ENCODE results near the gene PRKRA.
"Not testable (repeated sequence)": the region's sequence is repeated elsewhere in the genome, so short reads cannot be mapped to it uniquely, and the experiment has no call there.

Gene PRKRA

DNA sequence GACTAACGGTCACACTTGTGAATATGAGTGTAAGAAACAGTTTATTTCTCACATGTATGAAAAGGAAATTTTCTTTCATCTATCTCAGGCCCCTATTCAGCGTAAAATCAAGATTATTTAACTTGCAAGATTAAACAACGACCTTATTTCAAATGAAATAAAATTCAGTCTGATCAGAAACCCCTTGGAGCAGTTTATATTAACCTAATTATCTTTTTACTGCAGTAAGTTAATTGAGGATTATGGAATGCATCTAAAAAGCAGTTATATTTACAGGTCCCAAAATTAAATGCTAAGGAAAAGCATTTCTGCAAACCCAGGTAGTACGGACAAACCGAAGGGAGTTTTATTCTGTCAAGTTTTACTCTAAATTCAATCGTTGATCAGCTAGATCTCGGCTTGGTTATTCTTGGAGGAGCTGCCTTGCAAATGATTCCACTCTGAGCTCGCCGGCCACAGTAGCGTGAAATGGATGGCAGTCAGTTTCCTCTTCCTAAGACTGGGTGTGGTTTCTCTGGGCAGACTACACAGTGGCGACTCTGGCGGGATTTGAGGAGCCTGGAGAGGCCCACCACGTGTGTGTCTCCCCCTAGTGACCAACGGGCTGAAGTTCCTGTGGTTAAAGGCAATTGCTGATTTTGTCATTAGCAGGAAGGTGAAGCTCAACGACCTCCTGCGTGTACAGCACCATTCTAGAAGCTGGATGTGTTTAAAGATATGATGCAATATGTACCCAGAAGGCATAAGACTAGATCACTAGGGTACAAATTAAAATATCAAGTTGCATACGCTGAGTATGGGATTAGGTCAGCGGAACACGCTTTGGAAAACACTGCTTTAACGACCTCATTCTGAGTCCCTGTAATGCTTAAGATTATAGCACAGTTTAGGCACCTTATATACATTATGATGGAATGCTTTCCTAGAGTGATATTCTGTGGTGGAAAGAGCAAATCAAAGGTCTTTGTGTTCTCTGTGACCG, 36.4 kb downstream of the PRKRA start:
- no peak for DNase-seq (ENCODE audit: insufficient read length, low spot score)
- FAIRE-seq: peak; percentile 55
- TF ChIP-seq, protein P1, sequence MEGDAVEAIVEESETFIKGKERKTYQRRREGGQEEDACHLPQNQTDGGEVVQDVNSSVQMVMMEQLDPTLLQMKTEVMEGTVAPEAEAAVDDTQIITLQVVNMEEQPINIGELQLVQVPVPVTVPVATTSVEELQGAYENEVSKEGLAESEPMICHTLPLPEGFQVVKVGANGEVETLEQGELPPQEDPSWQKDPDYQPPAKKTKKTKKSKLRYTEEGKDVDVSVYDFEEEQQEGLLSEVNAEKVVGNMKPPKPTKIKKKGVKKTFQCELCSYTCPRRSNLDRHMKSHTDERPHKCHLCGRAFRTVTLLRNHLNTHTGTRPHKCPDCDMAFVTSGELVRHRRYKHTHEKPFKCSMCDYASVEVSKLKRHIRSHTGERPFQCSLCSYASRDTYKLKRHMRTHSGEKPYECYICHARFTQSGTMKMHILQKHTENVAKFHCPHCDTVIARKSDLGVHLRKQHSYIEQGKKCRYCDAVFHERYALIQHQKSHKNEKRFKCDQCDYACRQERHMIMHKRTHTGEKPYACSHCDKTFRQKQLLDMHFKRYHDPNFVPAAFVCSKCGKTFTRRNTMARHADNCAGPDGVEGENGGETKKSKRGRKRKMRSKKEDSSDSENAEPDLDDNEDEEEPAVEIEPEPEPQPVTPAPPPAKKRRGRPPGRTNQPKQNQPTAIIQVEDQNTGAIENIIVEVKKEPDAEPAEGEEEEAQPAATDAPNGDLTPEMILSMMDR (IDR thresholded peaks at IDR 0.05; ENCODE audit: insufficient read depth, missing control alignments): peak; percentile 95

DNA sequence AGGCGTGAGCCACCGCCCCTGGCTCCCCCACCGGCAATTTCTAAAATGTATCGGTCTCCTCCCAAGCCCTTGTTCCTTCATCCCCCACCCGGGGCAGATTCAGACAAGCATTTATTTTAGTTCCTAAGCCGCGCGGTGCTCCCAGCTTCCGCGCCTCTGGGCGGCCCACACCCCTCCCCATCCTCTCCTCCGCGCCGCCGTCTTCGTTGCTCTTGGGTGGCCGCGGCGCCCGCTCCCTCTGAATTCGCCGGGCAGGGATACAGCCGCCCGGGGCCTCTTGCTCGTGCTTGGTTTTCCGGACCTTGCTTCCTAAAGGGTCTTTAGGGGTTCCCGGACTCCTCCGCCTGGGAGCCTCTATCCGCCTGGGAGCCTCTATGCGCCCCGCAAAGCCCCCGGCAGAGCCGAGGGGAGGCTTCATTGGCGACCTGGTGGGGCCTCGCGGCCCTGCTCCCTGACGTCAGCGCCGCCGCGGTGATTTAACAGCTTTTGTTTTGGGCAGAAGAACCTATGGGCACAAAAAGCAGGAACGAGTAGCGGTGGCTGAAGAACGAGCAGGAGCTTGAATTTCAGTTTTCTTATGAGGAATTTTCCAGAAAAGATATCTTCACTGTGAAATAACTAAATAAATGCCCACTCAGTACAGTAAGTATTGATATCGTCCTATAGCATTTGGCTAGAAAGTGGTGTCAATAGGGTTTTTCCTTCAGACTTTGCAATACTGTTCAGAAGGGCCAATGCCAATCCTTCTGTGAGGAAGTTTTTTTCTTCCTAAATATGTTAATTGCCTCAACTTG, 37.3 kb downstream of the PRKRA start:
- FAIRE-seq: peak; percentile 29
- TF ChIP-seq, protein P1 (IDR thresholded peaks at IDR 0.05; ENCODE audit: insufficient read depth, missing control alignments): no peak
- no peak for DNase-seq (ENCODE audit: insufficient read length, low spot score)

DNA sequence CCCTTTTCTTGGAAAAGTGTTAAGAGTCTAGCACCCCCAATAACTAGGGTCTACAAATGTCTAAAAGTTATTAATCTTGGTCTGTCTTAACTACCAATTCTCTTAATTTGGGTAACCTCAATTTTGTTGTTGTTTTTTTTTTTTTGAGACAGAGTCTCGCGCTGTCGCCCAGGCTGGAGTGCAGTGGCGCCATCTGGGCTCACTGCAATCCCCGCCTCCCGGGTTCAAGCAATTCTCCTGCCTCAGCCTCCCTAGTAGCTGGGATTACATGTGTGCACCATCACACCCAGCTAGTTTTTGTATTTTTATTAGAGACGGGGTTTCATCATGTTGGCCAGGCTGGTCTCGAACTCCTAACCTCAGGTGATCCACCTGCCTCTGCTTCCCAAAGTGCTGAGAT, 38.5 kb downstream of the PRKRA start:
- not testable (repeated sequence) for FAIRE-seq

DNA sequence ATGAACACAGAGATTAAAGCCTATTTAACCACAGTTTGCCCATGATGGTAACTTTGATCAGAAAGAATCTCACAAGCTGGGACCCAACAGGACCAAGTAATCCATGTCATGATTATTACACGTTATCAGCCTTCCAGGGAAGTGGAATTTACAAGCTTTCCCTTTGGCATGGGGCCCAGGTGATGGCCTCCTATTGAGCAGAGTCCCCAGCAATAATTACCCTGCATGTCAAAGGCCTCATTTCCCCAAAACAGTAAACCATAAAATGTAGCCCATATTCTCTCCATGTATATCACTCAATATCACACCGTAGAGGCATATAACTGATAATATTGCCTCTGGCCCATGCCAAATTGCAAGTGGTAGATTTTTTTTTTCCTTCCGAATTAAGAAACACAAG, 38.9 kb downstream of the PRKRA start:
- DNase-seq (ENCODE audit: insufficient read length, low spot score): no peak
- FAIRE-seq: no peak

More for the DNA sequence above, 38.5 kb downstream of the PRKRA start:
- DNase-seq (ENCODE audit: insufficient read length, low spot score): not testable (repeated sequence)

DNA sequence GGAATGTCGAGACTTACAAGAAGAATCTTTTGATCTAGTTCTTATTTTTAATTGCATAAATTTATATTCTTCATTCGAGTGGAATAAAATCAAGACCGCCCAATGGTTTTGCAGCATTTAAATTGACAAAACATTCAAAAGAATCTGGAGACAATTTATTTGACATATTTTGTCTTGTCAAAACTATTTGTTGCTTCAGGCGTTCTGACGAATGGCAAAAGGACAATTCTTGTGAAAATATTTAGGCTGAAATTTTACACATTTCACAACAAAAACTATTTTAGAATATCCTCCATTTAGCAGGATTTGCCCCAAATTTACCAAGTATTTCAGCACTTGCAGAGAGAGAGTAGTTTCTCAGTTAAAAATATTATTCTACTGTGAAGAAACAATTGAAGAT, 41.7 kb downstream of the PRKRA start:
- no peak for DNase-seq (ENCODE audit: insufficient read length, low spot score)
- FAIRE-seq: no peak
- TF ChIP-seq, protein P1 (IDR thresholded peaks at IDR 0.05; ENCODE audit: insufficient read depth, missing control alignments): no peak

More for the DNA sequence above, 38.9 kb downstream of the PRKRA start:
- TF ChIP-seq, protein P1 (IDR thresholded peaks at IDR 0.05; ENCODE audit: insufficient read depth, missing control alignments): no peak

DNA sequence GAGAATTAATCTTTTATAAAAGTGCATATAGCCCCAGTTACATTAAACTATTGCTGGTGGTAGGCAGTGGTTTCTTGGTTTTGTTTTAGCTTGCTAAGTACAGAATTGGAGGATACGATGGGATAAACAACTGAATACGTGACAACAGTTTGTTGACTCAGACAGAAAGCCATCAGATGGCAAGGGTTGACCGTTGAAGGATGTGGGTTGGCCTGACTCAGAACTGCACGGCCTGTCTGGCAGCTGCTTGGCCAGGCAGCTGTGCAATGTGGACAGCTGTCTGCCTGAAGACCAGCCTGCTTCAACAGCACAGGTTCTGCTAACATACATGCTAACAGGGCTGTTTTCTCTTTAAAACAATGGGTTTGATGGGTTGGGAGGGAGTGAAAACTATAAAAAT, 46.6 kb downstream of the PRKRA start:
- TF ChIP-seq, protein P1 (IDR thresholded peaks at IDR 0.05; ENCODE audit: insufficient read depth, missing control alignments): no peak
- DNase-seq (ENCODE audit: insufficient read length, low spot score): no peak
- FAIRE-seq: no peak

DNA sequence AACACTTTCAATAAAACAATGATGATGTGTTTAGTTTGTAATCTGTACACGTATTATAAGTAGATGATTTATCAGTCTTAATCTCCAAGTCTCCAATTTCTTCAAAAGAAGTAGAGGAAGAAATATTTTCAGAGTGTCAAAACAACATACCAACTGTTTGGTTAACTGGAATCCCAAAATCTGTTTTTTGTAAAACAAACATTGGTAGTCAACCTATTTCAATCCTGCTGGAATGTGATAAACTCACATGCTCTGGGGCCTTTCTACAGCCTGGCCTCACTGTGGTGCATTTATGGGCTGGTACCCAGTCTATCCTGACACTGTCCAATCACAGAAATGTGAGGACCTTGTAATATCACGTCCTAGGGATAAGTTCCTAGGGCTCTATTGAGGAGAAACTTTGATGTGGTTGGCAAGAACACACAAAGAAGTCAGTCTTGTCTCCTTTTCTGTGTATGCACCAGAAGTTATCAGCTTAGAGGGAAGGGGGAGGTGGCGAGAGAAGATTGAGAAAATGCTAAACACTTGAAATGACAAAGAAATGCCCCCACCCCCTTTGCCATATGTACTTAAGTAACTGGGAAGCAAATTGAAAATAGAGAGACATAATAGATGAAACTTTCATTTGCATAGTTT, 47.2 kb downstream of the PRKRA start:
- DNase-seq (ENCODE audit: insufficient read length, low spot score) (no peak), FAIRE-seq (no peak)
- TF ChIP-seq, protein P1 (IDR thresholded peaks at IDR 0.05; ENCODE audit: insufficient read depth, missing control alignments): no peak
